ENCODE data around the gene CFAP65.

Gene CFAP65

DNA sequence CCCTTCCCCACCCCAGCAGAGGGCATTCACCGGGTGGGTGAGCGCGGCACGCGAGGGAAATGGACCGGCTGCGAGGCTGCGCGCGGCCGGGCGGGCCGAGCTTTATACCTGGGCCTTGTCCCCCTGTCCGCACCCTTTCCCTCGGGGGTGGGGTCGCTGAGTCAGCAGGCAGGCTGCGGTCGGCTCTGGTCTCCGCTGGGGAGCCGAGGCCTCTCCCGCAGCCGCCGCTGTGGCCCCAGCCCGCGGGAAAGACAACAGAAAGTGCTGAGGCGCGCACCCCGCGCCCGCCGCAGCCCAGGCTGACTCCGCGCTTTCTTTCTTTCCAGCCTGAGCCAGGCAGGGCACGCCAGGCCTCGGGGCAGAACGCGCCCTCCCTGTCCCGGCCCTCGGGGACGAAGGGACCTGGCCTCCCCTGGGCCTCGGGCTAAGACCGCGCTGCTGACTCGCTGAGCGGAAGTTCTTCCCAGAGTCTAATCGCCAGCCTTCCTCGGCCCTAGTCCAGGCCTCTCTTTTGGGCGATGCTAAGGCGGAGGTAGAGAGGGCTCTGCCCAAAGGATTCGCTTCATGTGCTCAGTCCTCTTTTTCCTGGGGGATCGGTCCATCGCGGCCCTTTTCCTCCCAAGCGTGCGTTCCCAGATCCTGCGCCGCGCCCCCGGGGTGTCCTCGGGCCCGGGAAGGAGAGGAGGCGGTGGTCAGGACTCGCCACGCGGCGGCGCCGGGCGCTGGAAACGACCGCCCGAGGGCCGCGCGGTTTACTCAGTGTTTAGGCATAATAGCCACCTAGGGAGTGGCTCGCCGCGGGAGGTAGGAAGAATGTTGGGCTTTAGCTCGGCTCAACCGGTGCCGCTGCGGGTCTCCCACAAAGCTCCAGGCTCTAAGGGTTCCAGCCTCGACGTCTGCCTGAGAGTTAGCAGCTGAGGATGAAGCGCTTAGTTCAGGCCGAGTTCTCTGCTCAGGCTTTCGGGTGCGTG is 47.7 kb downstream of the CFAP65 start, which contains the start of gene CRYBA2:
Gene CRYBA2 (minus strand): TSS at position 78 of the 971 bp plus-strand sequence. CDS start 246 bp downstream, outside the sequence.
- FAIRE-seq (no peak), DNase-seq (ENCODE audit: insufficient read length, low spot score) (no peak)

DNA sequence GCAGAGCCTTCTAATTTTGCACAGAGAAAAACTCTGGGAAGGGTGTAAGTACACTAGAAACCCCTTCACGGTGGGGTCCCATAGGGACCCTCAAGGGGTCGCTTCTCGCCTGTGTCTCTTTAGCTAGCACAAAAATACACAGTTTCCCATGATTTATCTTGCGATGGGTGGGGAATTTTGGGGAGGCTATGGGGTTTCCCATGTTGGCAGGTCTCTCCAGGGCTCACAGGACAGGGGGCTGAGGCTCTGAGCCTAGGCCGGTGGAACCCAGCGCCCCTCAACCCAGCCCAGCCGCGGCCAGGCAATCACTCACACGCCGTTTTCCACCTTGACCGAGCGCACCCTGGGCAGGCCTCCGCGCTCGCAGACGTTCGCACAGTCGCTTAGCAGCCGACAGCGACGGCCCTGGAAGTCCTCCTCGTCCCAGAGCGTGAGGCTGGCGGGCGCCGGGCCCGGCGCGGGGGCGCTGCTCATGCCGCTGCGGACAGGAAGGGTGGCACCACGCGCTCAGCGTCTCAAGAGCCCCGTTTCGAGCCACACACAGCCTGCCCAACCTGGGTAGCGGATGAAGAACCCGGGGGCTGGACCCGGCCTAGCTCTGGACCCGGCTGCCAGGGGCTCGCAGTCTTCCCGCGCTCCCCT is 48.5 kb downstream of the CFAP65 start:
- no peak for FAIRE-seq
- DNase-seq (ENCODE audit: insufficient read length, low spot score), result no peak

- DNase-seq (ENCODE audit: insufficient read length, low spot score) (no peak), FAIRE-seq (no peak)
Measured at GRCh38 chr2:218992196-218992595, 49.1 kb downstream of the CFAP65 start.

DNA sequence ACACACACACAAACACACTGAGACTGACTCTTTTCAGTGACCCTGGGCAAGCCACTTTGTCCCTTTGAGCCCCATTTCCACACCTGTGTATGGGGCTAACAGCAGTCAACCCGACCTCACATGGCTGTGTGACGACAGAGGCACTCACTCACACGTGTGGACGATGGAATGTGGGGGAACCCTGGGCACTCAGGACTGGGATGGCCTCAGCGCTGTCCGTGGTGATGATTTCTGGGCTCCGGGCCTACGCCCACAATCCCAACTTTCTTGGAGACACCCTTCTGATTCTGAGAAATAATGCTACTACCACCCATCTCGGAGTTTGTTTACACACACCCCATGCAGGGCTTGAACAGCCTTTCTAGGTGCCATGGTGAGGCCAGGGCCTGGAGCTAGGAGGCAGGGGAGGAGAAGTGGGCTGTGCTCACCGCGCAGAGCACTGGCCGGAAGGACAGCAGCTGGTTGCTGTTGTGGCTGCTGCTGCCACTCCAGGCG is 49.6 kb downstream of the CFAP65 start:
- DNase-seq (ENCODE audit: insufficient read length, low spot score), result no peak
- no peak for FAIRE-seq

DNA sequence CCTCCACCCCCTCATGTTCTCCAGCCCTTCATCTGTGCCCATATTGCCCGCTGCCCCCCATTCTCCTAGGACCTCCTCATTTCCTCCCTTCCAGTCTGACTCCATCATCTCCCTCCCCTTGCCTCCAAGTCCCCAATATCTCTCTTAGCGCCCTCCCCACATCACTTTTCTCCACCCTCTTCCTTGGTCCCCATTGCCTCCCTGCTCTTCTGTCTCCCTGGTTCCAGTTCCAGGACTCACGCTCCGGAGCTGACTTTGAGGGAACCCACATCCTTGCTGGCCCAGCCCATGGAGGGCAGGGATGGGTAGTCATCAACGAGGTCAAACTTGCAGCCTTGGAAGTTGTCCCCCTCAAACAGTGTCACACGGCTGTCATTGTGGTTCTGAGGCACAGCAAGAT is 50.7 kb downstream of the CFAP65 start:
- no peak for FAIRE-seq
- DNase-seq (ENCODE audit: insufficient read length, low spot score), result no peak

DNA sequence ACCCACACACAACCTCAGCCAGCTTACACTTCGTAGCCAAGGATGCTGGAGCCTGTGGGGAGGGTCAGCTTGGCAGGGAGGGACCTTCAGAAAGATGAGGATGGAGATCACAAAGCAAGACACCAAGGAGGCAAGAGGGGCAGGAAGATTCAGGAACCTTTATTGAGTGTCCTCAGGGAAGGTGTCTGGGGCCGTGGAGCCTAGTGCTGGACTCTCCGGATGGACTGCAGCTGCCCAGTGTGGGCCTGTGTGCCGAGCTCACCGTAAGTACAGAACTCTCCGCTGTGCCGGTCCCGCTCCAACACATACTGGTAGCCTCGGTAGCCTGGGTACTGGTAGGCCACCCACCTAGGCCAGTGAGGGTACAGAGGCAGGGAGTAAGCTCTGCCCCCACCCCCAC is 51.3 kb downstream of the CFAP65 start:
- FAIRE-seq (no peak), DNase-seq (ENCODE audit: insufficient read length, low spot score) (no peak)

DNA sequence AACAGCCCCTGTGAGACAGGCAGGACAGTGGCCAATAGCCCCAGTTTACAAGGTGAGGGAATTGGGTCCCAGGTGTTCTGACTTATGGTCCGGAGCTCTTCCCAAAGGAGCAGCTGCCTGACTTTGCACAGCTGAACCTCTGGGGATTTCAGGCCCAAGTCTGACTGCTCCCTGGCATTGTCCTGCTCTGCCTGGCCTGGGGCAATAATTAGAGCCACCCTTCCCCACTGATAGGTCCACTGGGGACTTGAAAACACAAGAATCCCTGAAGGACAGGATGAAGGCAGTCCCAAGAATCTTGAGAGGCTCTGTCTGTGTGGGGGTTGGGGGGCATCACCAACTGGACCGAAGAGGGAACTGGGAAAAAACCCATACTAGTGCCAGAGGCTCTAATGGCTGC is 52.7 kb downstream of the CFAP65 start:
- FAIRE-seq (no peak), DNase-seq (ENCODE audit: insufficient read length, low spot score) (no peak)

- no peak for FAIRE-seq
- DNase-seq (ENCODE audit: insufficient read length, low spot score), result no peak
Measured at GRCh38 chr2:218988164-218988563, 53.2 kb downstream of the CFAP65 start.

DNA sequence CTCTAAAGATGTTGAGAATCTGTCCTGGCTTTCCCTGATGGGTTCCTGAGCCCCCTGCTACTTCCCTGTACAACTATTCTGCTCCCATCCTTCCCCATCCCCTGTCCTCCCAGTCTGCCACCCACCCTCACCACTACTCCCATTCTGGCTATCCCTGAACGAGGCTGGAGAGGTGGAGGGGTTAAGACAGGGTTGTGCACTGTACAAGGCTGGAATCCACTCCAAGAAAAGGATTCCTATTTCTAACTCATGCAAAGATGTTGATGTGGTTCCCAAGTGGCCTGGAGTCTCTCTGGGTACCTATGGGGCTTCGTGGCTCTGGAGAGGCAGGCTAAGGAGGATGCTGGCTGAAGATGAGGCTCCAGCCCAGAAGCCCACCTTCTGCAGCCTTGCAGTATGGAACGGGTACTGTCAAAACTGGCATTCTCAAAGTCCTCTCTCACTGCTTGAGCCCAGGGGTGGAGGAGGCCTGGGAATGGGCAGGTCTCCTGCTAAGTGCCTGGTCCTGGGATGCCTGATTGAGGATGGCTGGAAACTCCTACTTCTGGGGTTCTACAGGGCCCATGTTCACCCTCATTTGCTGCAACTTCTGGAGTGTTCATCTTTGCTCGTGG is 55.1 kb downstream of the CFAP65 start:
- FAIRE-seq (no peak), DNase-seq (ENCODE audit: insufficient read length, low spot score) (no peak)

DNA sequence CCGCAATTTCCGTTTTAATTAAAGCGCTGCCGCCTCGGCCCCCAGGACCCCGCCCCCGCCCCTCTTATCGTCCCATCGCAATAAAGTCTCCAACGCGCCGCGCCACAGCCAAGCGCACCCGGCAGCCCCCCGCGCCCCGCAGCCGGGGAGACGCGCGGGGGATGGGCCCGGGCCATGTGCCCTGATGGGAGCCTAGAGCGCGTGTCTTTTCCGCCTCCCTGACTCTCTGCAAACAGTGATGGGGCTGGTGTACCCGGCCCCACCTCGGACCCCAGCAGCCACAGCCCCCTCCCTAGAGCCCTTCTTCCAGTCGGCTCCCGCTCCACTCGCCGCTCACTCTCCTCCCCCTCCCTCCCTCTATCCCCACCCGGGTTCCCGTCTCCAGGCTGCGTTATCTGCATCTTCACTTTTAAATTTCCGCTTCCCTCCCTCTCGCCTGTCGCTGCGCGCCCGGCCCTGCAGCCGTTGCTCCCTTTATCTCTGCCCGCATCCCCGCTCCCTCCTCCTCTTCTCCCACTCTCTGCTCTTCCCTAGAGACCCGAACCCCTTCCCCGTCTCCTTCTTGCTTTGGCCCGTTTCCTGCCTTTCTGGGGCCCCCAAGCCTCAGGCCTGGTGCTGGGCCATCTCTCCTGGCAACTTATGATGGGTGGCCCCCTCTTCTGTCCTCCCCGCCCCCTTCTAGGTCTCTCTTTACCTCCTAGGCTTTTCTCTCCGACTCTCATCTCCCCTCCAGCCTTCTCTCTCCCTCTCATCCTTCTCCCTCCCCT is 55.8 kb downstream of the CFAP65 start:
- DNase-seq (ENCODE audit: insufficient read length, low spot score) (no peak), FAIRE-seq (no peak)

- FAIRE-seq, result no peak
Measured at GRCh38 chr2:218985021-218985324, 56.3 kb downstream of the CFAP65 start, which contains the start of gene FEV. Gene FEV, minus strand, starts transcription at chr2:218985184. Its CDS starts 109 bp downstream, at chr2:218985075.

GRCh38 chr2:218984239-218985020 is 56.9 kb downstream of the CFAP65 start:
- DNase-seq (ENCODE audit: insufficient read length, low spot score) (no peak), FAIRE-seq (no peak)

More at GRCh38 chr2:218985021-218985324, 56.3 kb downstream of the CFAP65 start, which contains the start of gene FEV:
- DNase-seq (ENCODE audit: insufficient read length, low spot score), result no peak

DNA sequence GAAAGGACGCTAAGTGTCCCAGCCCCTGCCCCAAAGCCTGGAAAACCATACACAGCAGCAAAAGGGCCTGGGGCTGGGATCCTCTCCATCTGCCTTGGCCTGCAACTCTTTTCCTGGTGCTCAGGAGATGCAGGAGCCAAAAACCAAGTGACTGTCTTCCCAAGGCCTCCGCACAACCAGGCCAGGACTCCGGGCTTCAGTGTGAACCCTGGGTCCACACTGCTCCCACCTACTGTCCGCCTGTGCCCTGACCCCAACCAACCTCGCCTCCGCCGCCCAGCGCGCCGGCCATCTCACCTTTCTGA is 57.4 kb downstream of the CFAP65 start:
- DNase-seq (ENCODE audit: insufficient read length, low spot score) (no peak), FAIRE-seq (no peak)

DNA sequence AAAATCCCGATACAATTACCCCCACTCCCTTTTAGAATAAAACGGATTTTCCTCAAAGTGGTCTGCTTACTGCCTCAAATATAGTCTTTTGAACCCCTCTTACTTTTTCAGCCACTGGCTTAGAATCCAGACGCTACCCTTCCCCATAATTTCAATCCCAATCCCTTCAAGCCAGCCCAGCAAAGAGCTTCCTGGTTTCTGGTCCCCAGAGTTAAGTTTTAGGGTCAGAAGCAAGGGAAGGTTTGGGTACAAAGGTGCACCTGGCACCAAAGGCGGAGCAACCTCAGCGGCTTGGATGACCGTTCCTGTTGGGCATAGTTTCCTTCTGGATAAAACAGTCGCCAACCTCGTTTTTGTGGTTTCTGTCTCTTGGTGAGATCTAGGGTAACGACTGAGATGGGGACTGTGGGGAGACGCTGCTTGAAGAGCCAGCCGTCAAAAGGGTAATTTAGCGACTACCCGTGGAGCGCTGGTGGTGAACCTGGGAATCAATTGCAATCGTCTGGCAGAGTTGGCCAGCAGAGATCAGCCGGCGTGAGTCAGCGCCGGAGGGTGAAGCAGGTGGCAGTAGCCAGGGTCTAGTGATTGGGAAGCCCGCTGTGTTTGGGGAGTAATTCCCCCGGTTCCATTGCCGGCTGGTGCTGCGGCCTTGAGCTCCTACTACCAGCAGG is 57.9 kb downstream of the CFAP65 start:
- no peak for DNase-seq (ENCODE audit: insufficient read length, low spot score)
- no peak for FAIRE-seq

DNA sequence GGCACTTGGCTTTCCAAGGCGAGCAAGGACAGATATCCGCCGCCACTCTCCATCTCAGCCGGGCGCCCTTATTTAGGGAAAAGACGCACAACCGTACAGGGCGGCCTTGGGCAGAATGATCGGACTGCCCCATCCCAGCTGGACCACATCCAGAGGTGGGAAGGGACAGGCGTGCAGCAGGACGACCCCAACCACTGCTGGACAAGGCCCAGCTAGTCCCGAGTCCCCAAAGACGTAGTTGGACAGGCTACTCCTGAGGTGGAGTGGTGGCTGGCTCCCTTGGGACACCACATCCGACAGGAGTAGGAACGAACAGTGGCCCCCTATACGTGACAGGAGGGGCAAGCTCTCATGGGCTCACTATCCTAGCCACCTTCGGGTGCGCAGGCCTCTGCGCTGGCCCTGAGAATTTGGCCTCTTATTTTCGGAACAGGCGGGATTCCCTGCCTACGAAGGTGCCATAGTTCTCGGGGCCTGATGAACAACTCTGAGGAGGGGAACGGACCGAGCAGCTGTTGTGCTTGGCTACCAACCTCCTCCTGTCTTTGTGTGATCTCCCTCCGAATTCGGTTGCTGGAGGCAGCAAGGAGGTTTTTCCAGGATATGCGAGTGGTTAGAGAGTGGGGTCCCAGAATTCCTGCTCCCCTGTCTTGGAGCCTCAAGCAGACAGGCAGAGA is 58.6 kb downstream of the CFAP65 start:
- FAIRE-seq, result no peak
- DNase-seq (ENCODE audit: insufficient read length, low spot score), result no peak

DNA sequence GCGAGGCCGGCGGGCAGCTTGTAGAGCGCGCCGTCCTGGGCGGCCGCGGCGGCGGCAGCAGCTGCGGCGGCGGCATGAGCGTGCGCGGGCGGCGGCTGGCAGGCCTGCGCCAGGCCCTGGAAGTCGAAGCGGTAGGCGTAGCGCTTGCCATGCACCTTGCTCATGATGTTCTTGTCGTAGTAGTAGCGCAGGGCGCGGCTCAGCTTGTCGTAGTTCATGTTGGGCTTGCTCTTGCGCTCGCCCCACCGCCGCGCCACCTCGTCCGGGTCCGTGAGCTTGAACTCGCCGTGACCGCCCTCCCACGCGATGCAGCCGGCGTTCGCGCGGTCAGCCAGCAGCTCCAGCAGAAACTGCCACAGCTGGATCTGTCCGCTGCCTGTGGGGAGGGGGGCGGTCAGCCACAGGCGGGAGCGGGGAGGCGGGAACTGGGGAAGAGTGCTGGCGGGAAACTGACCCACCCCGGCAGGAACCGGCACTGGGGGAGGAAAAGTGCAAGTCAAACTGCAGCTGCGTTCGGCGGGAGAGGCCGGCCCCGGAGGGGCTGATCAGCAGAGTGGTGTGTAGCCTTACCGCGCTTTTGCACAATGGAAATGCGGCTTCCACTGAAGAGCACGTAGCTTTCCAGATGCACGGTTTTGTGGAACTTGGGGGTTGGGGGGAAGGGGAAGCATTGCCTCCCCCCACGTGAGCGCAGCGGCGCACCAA is 59.3 kb downstream of the CFAP65 start:
- DNase-seq (ENCODE audit: insufficient read length, low spot score) (no peak), FAIRE-seq (no peak)

- no peak for DNase-seq (ENCODE audit: insufficient read length, low spot score)
- FAIRE-seq, result no peak
Measured at GRCh38 chr2:218981390-218981880, 59.9 kb downstream of the CFAP65 start.
